IMR-90 (cell line): ENCODE results near the gene ZSCAN31. TPM values are rescaled to one million over a fixed set of nuclear protein-coding genes. Genes with fewer than 3 reads are reported as not detected.

ENCODE experiments used
- ATAC-seq: fragments of 200-7000 bp; cut with Tn5 transposase; 2 replicates; pipeline ENCODE4 v1.9.1; 2020; ENCODE audit warnings: low read depth, mild to moderate bottlenecking, moderate library complexity
- BruUV-seq: library from RNA; stranded (reverse); fragments of 400-500 nt; replicated peaks from 2 replicates; lab custom pipeline; 2021; lab: Mats Ljungman, UMichigan
- CTCF ChIA-PET: fragments of 300-600 bp; formaldehyde crosslinking; extraction: SDS; loops from one replicate; lab custom pipeline; 2021; ENCODE audit warnings: antibody characterized with exemption; lab: Yijun Ruan, JAX
- POLR2A ChIA-PET: fragments of 300-600 bp; sonication (Branson Sonifier 250); formaldehyde crosslinking; loops from one replicate; lab custom pipeline; 2022; ENCODE audit warnings: antibody characterized with exemption; ENCODE audit not compliant: unreplicated experiment; lab: Charles Lee
- DNase-seq: peaks from one replicate; pipeline ENCODE4 v3.0.0; 2013
- H2AFZ ChIP-seq: replicated peaks from 2 replicates; pipeline ENCODE3; 2013; ENCODE audit warnings: low read length, mild to moderate bottlenecking; ENCODE audit not compliant: poor library complexity
- H2AK5ac ChIP-seq: 2 replicates; pipeline ENCODE4 v1.6.1; 2013; ENCODE audit warnings: low read depth, low read length, inconsistent platforms
- H2AK9ac ChIP-seq: replicated peaks from 2 replicates; pipeline ENCODE3; 2013; ENCODE audit warnings: mild to moderate bottlenecking, low read depth, low read length, moderate library complexity; ENCODE audit not compliant: poor library complexity
- H2BK120ac ChIP-seq: 2 replicates; pipeline ENCODE4 v1.6.1; 2013; ENCODE audit warnings: low read depth, low read length, inconsistent platforms
- H2BK15ac ChIP-seq: 3 replicates; pipeline ENCODE4 v1.6.1; 2013; ENCODE audit warnings: low read depth, low read length, inconsistent platforms
- H2BK20ac ChIP-seq: 2 replicates; pipeline ENCODE4 v1.6.1; 2013; ENCODE audit warnings: low read depth, mild to moderate bottlenecking, inconsistent platforms, low read length, moderate library complexity
- H2BK5ac ChIP-seq: 2 replicates; pipeline ENCODE4 v1.6.1; 2013; ENCODE audit warnings: mild to moderate bottlenecking, low read depth, low read length, inconsistent platforms; ENCODE audit not compliant: poor library complexity, severe bottlenecking
- H3K14ac ChIP-seq: replicated peaks from 2 replicates; pipeline ENCODE4 v1.6.1; 2013; ENCODE audit warnings: low read depth, low read length, inconsistent platforms
- H3K18ac ChIP-seq: 2 replicates; pipeline ENCODE4 v1.6.1; 2013; ENCODE audit warnings: low read depth, low read length, control low read depth
- H3K23ac ChIP-seq: 2 replicates; pipeline ENCODE4 v1.6.1; 2013; ENCODE audit warnings: low read depth, low read length, inconsistent platforms
- H3K27ac ChIP-seq: 2 replicates; pipeline ENCODE4 v1.5.1; 2013; ENCODE audit warnings: mild to moderate bottlenecking, control low read depth, low read length; ENCODE audit not compliant: insufficient read depth
- H3K27me3 ChIP-seq: 2 replicates; pipeline ENCODE4 v1.6.1; 2013; ENCODE audit warnings: low read length; ENCODE audit not compliant: control insufficient read depth, insufficient read depth
- H3K36me3 ChIP-seq: 2 replicates; pipeline ENCODE4 v1.6.1; 2013; ENCODE audit warnings: low read length, mixed read lengths; ENCODE audit not compliant: control insufficient read depth, insufficient read depth
- H3K4ac ChIP-seq: 2 replicates; pipeline ENCODE4 v1.6.1; 2013; ENCODE audit warnings: low read depth, low read length, inconsistent platforms
- H3K4me1 ChIP-seq: 2 replicates; pipeline ENCODE4 v1.6.1; 2013; ENCODE audit warnings: low read length, mixed read lengths; ENCODE audit not compliant: control insufficient read depth, insufficient read depth
- H3K4me2 ChIP-seq: 2 replicates; pipeline ENCODE4 v1.6.1; 2013; ENCODE audit warnings: low read depth, mild to moderate bottlenecking, control low read depth, low read length, moderate library complexity
- H3K4me3 ChIP-seq: 2 replicates; pipeline ENCODE4 v1.5.1; 2013; ENCODE audit warnings: low read depth, mild to moderate bottlenecking, control low read depth, low read length, moderate library complexity; ENCODE audit not compliant: insufficient read depth
- H3K56ac ChIP-seq: 2 replicates; pipeline ENCODE4 v1.6.1; 2013; ENCODE audit warnings: low read length, inconsistent platforms; ENCODE audit not compliant: insufficient read depth; ENCODE audit errors: extremely low read depth
- H3K79me1 ChIP-seq, 2 experiments: 2 replicates each; pipeline ENCODE4 v1.6.1; 2013; ENCODE audit warnings: low read length in 2 of 2, inconsistent platforms in 1 of 2, low read depth in 1 of 2
- H3K9ac ChIP-seq: 2 replicates; pipeline ENCODE4 v1.6.1; 2013; ENCODE audit warnings: low read depth, low read length, control low read depth
- H3K9me1 ChIP-seq: 2 replicates; pipeline ENCODE4 v1.6.1; 2013; ENCODE audit warnings: low read length, inconsistent platforms; ENCODE audit not compliant: insufficient read depth
- H3K9me3 ChIP-seq: 2 replicates; pipeline ENCODE4 v1.6.1; 2013; ENCODE audit warnings: low read length; ENCODE audit not compliant: control insufficient read depth, insufficient read depth
- H4K20me1 ChIP-seq: 2 replicates; pipeline ENCODE4 v1.6.1; 2013; ENCODE audit warnings: low read length, inconsistent platforms; ENCODE audit not compliant: insufficient read depth
- H4K5ac ChIP-seq: 2 replicates; pipeline ENCODE4 v1.6.1; 2013; ENCODE audit warnings: mild to moderate bottlenecking, low read depth, low read length, control low read depth
- H4K8ac ChIP-seq, 2 experiments: 2 replicates each; pipeline ENCODE4 v1.6.1; 2013; ENCODE audit warnings: low read depth in 2 of 2, low read length in 2 of 2, control low read depth in 1 of 2, inconsistent platforms in 1 of 2
- H4K91ac ChIP-seq: 2 replicates; pipeline ENCODE4 v1.6.1; 2013; ENCODE audit warnings: low read depth, low read length, inconsistent platforms; ENCODE audit not compliant: insufficient read depth
- BHLHE40 ChIP-seq: fragments of 150-350 bp; IDR thresholded peaks from 2 replicates; pipeline ENCODE4 v1.6.1; 2016; ENCODE audit warnings: mild to moderate bottlenecking, low read depth, low read length
- CEBPB ChIP-seq: IDR thresholded peaks from 2 replicates; pipeline ENCODE4 v1.6.1; 2012; ENCODE audit warnings: low read depth, low read length, improper control_type of control experiment
- MAFK ChIP-seq: IDR thresholded peaks from 2 replicates; pipeline ENCODE4 v1.6.1; 2012; ENCODE audit warnings: low read depth, low read length, improper control_type of control experiment
- MAZ ChIP-seq: IDR thresholded peaks from 2 replicates; pipeline ENCODE4 v1.6.1; 2012; ENCODE audit warnings: low read depth, mild to moderate bottlenecking, low read length, improper control_type of control experiment, moderate library complexity, borderline replicate concordance
- MXI1 ChIP-seq: IDR thresholded peaks from 2 replicates; pipeline ENCODE4 v1.6.1; 2012; ENCODE audit warnings: low read depth, mild to moderate bottlenecking, low read length, moderate library complexity, borderline replicate concordance
- NFE2L2 ChIP-seq: fragments of 150-350 bp; IDR thresholded peaks from 2 replicates; pipeline ENCODE4 v1.6.1; 2016; ENCODE audit warnings: low read depth, mild to moderate bottlenecking, low read length
- POLR2A ChIP-seq: IDR thresholded peaks from 2 replicates; pipeline ENCODE4 v1.6.1; 2012; ENCODE audit warnings: mild to moderate bottlenecking, low read depth, low read length
- RAD21 ChIP-seq: IDR thresholded peaks from 2 replicates; pipeline ENCODE4 v1.6.1; 2012; ENCODE audit warnings: low read length, improper control_type of control experiment
- RFX5 ChIP-seq: IDR thresholded peaks from 2 replicates; pipeline ENCODE4 v1.8.0; 2012; ENCODE audit warnings: low read depth, mild to moderate bottlenecking, low read length, moderate library complexity
- SMC3 ChIP-seq: fragments of 150-350 bp; IDR thresholded peaks from 2 replicates; pipeline ENCODE4 v1.6.1; 2016; ENCODE audit warnings: low read depth, mild to moderate bottlenecking, antibody characterized with exemption, low read length, moderate library complexity
- WGBS, 2 experiments: methylation state at CpG; one replicate each; pipeline versions ENCODE4 v1.1.5 to v1.1.7; 2013; ENCODE audit warnings: missing lambda C conversion rate in 2 of 2; ENCODE audit not compliant: insufficient read length in 1 of 2; ENCODE audit errors: extremely low coverage in 2 of 2; 5-methylcytosine and 5-hydroxymethylcytosine counted together
- dilution Hi-C: fragments of 300-500 bp; cut with HindIII; formaldehyde crosslinking; loops from one replicate; pipeline ENCODE4 v1.14.3; 2018; ENCODE audit warnings: low sequenced_read_pairs; ENCODE audit not compliant: unreplicated experiment
- in situ Hi-C: fragments of 300-500 bp; cut with MboI; formaldehyde crosslinking; loops from 3 replicates; pipeline ENCODE4 v1.14.3; 2019; ENCODE audit warnings: low sequenced_read_pairs, inconsistent platforms, mixed read lengths
- intact Hi-C: fragments of 100-400 bp; cut with micrococcal nuclease; formaldehyde crosslinking; loops from 2 replicates; pipeline ENCODE4 v1.10.0; 2022
- polyA plus RNA-seq, 3 experiments: library from polyadenylated mRNA; depleted of rRNA; stranded (reverse); fragments of >200 nt; gene quantifications; 2 replicates each; pipeline ENCODE4 v1.2.3, GENCODE V29; 2012; ENCODE audit warnings: low replicate concordance in 1 of 3
- total RNA-seq: library from RNA; depleted of rRNA; stranded (reverse); fragments of >200 nt; gene quantifications from 2 replicates; pipeline ENCODE4 v1.2.3, GENCODE V29; 2012
- TF ChIP-seq, protein P1 (sequence below): conservative IDR thresholded peaks from 2 replicates; pipeline ENCODE4 v1.5.1; 2012; ENCODE audit warnings: mild to moderate bottlenecking, low read depth, low read length, improper control_type of control experiment
- TF ChIP-seq, protein P2 (sequence below): fragments of 150-350 bp; IDR thresholded peaks from 2 replicates; pipeline ENCODE4 v1.6.1; 2017; ENCODE audit warnings: mild to moderate bottlenecking, antibody characterized with exemption, low read length, low read depth
- TF ChIP-seq, protein P3 (sequence below): fragments of 150-350 bp; IDR thresholded peaks from 2 replicates; pipeline ENCODE4 v1.6.1; 2016; ENCODE audit warnings: low read depth, mild to moderate bottlenecking, low read length, moderate library complexity, borderline replicate concordance

Gene ZSCAN31
- total and polyA plus RNA-seq, 2 of the 4 experiments (the other 2 are of a cell fraction), result 1.4 to 4.7 TPM

DNA sequence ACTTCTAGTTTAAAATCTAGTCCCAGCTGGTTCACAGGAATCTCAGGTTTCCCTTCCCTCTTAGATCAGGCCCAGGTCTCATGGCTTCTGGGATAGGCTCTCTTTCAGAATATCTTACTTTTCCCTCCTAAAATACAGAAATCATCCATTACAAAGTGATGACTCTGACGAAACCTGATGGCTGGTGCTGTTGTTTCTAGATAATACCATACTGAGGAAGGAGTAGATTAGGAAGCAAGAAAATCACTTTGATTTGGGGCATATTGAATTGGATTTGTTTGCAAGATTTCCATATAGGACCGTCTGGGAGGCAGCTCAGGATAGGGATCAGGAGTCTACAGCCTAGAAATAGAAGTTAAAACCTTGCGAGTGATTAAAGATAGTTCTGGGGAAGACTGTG is 17.4 kb upstream of the ZSCAN31 start:
- no peak overlapping the region for H4K8ac ChIP-seq
- H2BK5ac ChIP-seq, result no peak overlapping the region
- peaks cover 17% of the 10 kb centered on the region for H3K4me1 ChIP-seq
- H3K27me3 ChIP-seq, result no peaks in the 10 kb centered on the region
- DNase-seq (no peak), ATAC-seq (no peak)
- H3K14ac ChIP-seq, result no peak overlapping the region
- H2AK5ac ChIP-seq, result no peak overlapping the region
- no peak overlapping the region for H2AK9ac ChIP-seq
- no peak overlapping the region for H3K4me3 ChIP-seq
- no peak overlapping the region for H2BK20ac ChIP-seq
- no peak overlapping the region for H2AFZ ChIP-seq
- CTCF ChIA-PET, result interaction anchor here (0.7 kb wide), 1 partner anchor 600 kb away, joined by 6 read pairs; no protein-coding TSS in a partner anchor
- dilution Hi-C loops (no loop called here), in situ Hi-C loops (no loop called here), intact Hi-C loops (no loop called here)
- H3K4ac ChIP-seq, result no peak overlapping the region
- no peak overlapping the region for H3K9ac ChIP-seq
- H4K20me1 ChIP-seq, result no peaks in the 10 kb centered on the region
- BruUV-seq, result no TSS peak
- no peak overlapping the region for H2BK120ac ChIP-seq
- H3K79me1 ChIP-seq, result peaks cover 30 to 61% of the 10 kb centered on the region in 2 experiments
- POLR2A ChIA-PET, result no interaction called here
- no peaks in the 10 kb centered on the region for H3K36me3 ChIP-seq
- no peak overlapping the region for H4K91ac ChIP-seq
- no peak overlapping the region for H4K5ac ChIP-seq
- no CpG with 5 or more reads among the region's 3 CpGs for WGBS, 2 experiments
- H3K9me1 ChIP-seq, result peaks cover 13% of the 10 kb centered on the region; the same call in 1 of the 2 replicates
- no peak overlapping the region for H3K4me2 ChIP-seq
- no peak overlapping the region for H3K56ac ChIP-seq
- no peaks in the 10 kb centered on the region for H3K9me3 ChIP-seq
- no peak overlapping the region for H3K23ac ChIP-seq
- TF ChIP-seq SMC3, result no peak
- TF ChIP-seq, protein P1, sequence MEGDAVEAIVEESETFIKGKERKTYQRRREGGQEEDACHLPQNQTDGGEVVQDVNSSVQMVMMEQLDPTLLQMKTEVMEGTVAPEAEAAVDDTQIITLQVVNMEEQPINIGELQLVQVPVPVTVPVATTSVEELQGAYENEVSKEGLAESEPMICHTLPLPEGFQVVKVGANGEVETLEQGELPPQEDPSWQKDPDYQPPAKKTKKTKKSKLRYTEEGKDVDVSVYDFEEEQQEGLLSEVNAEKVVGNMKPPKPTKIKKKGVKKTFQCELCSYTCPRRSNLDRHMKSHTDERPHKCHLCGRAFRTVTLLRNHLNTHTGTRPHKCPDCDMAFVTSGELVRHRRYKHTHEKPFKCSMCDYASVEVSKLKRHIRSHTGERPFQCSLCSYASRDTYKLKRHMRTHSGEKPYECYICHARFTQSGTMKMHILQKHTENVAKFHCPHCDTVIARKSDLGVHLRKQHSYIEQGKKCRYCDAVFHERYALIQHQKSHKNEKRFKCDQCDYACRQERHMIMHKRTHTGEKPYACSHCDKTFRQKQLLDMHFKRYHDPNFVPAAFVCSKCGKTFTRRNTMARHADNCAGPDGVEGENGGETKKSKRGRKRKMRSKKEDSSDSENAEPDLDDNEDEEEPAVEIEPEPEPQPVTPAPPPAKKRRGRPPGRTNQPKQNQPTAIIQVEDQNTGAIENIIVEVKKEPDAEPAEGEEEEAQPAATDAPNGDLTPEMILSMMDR, result no peak
- TF ChIP-seq RFX5, result no peak
- TF ChIP-seq CEBPB, result no peak
- TF ChIP-seq BHLHE40, result no peak
- TF ChIP-seq NFE2L2, result no peak
- no peak for TF ChIP-seq POLR2A
- no peak for TF ChIP-seq MAFK
- TF ChIP-seq MAZ, result no peak
- no peak for TF ChIP-seq RAD21
- TF ChIP-seq MXI1, result no peak
- TF ChIP-seq, protein P2, sequence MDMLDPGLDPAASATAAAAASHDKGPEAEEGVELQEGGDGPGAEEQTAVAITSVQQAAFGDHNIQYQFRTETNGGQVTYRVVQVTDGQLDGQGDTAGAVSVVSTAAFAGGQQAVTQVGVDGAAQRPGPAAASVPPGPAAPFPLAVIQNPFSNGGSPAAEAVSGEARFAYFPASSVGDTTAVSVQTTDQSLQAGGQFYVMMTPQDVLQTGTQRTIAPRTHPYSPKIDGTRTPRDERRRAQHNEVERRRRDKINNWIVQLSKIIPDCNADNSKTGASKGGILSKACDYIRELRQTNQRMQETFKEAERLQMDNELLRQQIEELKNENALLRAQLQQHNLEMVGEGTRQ, result no peak
- TF ChIP-seq, protein P3, sequence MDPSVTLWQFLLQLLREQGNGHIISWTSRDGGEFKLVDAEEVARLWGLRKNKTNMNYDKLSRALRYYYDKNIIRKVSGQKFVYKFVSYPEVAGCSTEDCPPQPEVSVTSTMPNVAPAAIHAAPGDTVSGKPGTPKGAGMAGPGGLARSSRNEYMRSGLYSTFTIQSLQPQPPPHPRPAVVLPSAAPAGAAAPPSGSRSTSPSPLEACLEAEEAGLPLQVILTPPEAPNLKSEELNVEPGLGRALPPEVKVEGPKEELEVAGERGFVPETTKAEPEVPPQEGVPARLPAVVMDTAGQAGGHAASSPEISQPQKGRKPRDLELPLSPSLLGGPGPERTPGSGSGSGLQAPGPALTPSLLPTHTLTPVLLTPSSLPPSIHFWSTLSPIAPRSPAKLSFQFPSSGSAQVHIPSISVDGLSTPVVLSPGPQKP, result no peak
- no peak overlapping the region for H2BK15ac ChIP-seq
- no peak overlapping the region for H3K18ac ChIP-seq
- H3K27ac ChIP-seq, result no peak overlapping the region
